GM12878 (cell line): ENCODE measurements around the gene SEMA4F. TPM values are rescaled to one million over a fixed set of nuclear protein-coding genes. Genes with fewer than 3 reads are reported as not detected.

Experiments
- ASH2L ChIP-seq: fragments of 300-600, 200-600 bp; sonication (generic); IDR thresholded peaks from 2 replicates; pipeline ENCODE4 v1.6.1; 2017; ENCODE audit warnings: low read depth, mild to moderate bottlenecking, borderline replicate concordance
- BRCA1 ChIP-seq: IDR thresholded peaks from 2 replicates; pipeline ENCODE4 v1.6.1; 2011; ENCODE audit warnings: low read depth, low read length, improper control_type of control experiment
- CEBPB ChIP-seq, 2 experiments: fragments of 150-350 bp in 1 of 2; IDR thresholded peaks; 2 replicates each; pipeline ENCODE4 v1.6.1; 2012 to 2014; ENCODE audit warnings: low read depth in 2 of 2, low read length in 2 of 2, borderline replicate concordance in 1 of 2, inconsistent platforms in 1 of 2
- IKZF2 ChIP-seq, 2 experiments: fragments of 450-650 bp; IDR thresholded peaks; 2 replicates each; pipeline ENCODE4 v1.6.1; 2017; ENCODE audit warnings: mild to moderate bottlenecking in 2 of 2, moderate library complexity in 2 of 2
- MXI1 ChIP-seq: fragments of 150-350 bp; IDR thresholded peaks from 2 replicates; pipeline ENCODE4 v1.6.1; 2011; ENCODE audit warnings: low read depth, mild to moderate bottlenecking, inconsistent platforms, low read length, improper control_type of control experiment
- NFXL1 ChIP-seq: fragments of 450-650 bp; IDR thresholded peaks from 2 replicates; pipeline ENCODE4 v1.6.1; 2017; ENCODE audit warnings: antibody characterized with exemption, mild to moderate bottlenecking, borderline replicate concordance
- POLR2A ChIP-seq: IDR thresholded peaks from 2 replicates; pipeline ENCODE4 v1.6.1; 2011; ENCODE audit warnings: low read depth, mild to moderate bottlenecking, low read length
- REST ChIP-seq: IDR thresholded peaks from 2 replicates; pipeline ENCODE4 v1.6.1; 2012; ENCODE audit warnings: mild to moderate bottlenecking, low read depth, low read length
- SUZ12 ChIP-seq: fragments of 200-600 bp; sonication (generic); IDR thresholded peaks from one replicate; pipeline ENCODE4 v1.6.1; 2018; ENCODE audit warnings: antibody characterized with exemption, mild to moderate bottlenecking; ENCODE audit not compliant: unreplicated experiment
- ZNF207 ChIP-seq: fragments of 450-650 bp; IDR thresholded peaks from 2 replicates; pipeline ENCODE4 v1.6.1; 2014; ENCODE audit warnings: antibody characterized with exemption, mild to moderate bottlenecking, borderline replicate concordance
- polyA plus RNA-seq, 11 experiments: library from polyadenylated mRNA; depleted of rRNA in 4 of 11; unstranded in 6 of 11; stranded (reverse) in 5 of 11; fragments of >200 nt; fragmentation: Nextera tagmentation in 4 of 11; fragmentation: Illumina TruSeq in 1 of 11; extraction: Ambion mirVana in 4 of 11; extraction: Trizol in 1 of 11; gene quantifications; 1 replicate in 1 of 11; 2 replicates in 10 of 11; pipeline versions ENCODE4 v1.2.1 to v1.2.3, GENCODE V29; 2011 to 2016; ENCODE audit warnings: inconsistent platforms in 2 of 11, missing spikeins in 2 of 11, low read depth in 1 of 11
- total RNA-seq, 4 experiments: library from RNA; depleted of rRNA in 3 of 4; stranded (reverse); fragments of >200 nt in 3 of 4; fragmentation: Illumina TruSeq in 1 of 4; extraction: Trizol in 1 of 4; gene quantifications; 2 replicates each; pipeline versions ENCODE4 v1.2.1 to v1.2.3, GENCODE V29; 2013 to 2021
- TF ChIP-seq, protein P1 (sequence below): fragments of 450-650 bp; IDR thresholded peaks from 2 replicates; pipeline ENCODE4 v1.6.1; 2017; ENCODE audit warnings: mild to moderate bottlenecking, moderate library complexity

SEMA4F gene
- total and polyA plus RNA-seq, 10 of the 15 experiments (the other 5 are each of a cell fraction or from before 2014, with no cell fraction given), result 0.26 to 3.0 (median 2.1) TPM

DNA sequence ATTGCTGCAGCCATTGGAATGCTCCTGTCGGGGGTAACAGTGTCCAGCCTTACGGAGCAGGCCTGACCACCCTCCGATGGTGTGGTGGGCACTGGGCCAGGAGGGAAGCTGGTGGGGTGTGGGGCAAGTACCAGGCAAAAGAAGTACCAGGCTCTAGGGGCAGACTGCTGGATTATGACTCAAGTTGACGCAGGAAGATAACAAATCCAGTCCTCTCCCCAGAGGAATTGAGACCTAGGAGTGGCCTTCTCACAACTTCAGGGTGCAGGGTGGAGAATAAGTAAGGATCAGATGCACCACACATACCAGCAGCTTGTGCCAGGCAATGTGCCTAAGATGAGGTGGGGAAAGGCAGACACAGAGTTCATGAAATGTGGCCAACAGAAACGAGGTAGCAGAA, 37.9 kb downstream of the SEMA4F start (continued):
- TF ChIP-seq, protein P1, sequence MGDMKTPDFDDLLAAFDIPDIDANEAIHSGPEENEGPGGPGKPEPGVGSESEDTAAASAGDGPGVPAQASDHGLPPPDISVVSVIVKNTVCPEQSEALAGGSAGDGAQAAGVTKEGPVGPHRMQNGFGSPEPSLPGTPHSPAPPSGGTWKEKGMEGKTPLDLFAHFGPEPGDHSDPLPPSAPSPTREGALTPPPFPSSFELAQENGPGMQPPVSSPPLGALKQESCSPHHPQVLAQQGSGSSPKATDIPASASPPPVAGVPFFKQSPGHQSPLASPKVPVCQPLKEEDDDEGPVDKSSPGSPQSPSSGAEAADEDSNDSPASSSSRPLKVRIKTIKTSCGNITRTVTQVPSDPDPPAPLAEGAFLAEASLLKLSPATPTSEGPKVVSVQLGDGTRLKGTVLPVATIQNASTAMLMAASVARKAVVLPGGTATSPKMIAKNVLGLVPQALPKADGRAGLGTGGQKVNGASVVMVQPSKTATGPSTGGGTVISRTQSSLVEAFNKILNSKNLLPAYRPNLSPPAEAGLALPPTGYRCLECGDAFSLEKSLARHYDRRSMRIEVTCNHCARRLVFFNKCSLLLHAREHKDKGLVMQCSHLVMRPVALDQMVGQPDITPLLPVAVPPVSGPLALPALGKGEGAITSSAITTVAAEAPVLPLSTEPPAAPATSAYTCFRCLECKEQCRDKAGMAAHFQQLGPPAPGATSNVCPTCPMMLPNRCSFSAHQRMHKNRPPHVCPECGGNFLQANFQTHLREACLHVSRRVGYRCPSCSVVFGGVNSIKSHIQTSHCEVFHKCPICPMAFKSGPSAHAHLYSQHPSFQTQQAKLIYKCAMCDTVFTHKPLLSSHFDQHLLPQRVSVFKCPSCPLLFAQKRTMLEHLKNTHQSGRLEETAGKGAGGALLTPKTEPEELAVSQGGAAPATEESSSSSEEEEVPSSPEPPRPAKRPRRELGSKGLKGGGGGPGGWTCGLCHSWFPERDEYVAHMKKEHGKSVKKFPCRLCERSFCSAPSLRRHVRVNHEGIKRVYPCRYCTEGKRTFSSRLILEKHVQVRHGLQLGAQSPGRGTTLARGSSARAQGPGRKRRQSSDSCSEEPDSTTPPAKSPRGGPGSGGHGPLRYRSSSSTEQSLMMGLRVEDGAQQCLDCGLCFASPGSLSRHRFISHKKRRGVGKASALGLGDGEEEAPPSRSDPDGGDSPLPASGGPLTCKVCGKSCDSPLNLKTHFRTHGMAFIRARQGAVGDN, result no peak
- TF ChIP-seq POLR2A, result no peak
- no peak for TF ChIP-seq MXI1
- TF ChIP-seq REST, result no peak
- TF ChIP-seq ASH2L, result no peak
- no peak for TF ChIP-seq CEBPB (IDR thresholded peaks at IDR 0.05; ENCODE audit: borderline replicate concordance in 1 of 2, low read depth in 2 of 2, low read length in 2 of 2)
- TF ChIP-seq BRCA1, result no peak
- no peak for TF ChIP-seq ZNF207
- TF ChIP-seq SUZ12, result no peak
- TF ChIP-seq IKZF2 (IDR thresholded peaks at IDR 0.05), result no peak
- no peak for TF ChIP-seq NFXL1
